8988T (cell line): ENCODE results near the gene C3orf52.

Experiments used
- DNase-seq: peaks from one replicate; pipeline ENCODE4 v3.0.0; 2011

The C3orf52 gene

GRCh38 chr3:112086875-112087524 is 811 bp downstream of the C3orf52 start:
- no peak for DNase-seq

GRCh38 chr3:112087746-112088145 is 1.6 kb downstream of the C3orf52 start:
- no peak for DNase-seq

- DNase-seq = no peak
Observed at GRCh38 chr3:112088944-112089343, 2.8 kb downstream of the C3orf52 start.

GRCh38 chr3:112089956-112090886 is 4.0 kb downstream of the C3orf52 start:
- DNase-seq = no peak

- no peak for DNase-seq
Observed at GRCh38 chr3:112090887-112091586, 4.8 kb downstream of the C3orf52 start.

- no peak for DNase-seq
Observed at GRCh38 chr3:112092496-112093179, 6.4 kb downstream of the C3orf52 start.

- DNase-seq = no peak
Observed at GRCh38 chr3:112093180-112093522, 7.0 kb downstream of the C3orf52 start.

- no peak for DNase-seq
Observed at GRCh38 chr3:112095731-112096130, 9.5 kb downstream of the C3orf52 start.

GRCh38 chr3:112096176-112096575 is 10.0 kb downstream of the C3orf52 start:
- DNase-seq = no peak

GRCh38 chr3:112097378-112097777 is 11.2 kb downstream of the C3orf52 start:
- no peak for DNase-seq

GRCh38 chr3:112101916-112102315 is 15.7 kb downstream of the C3orf52 start:
- no peak for DNase-seq

- DNase-seq = no peak
Observed at GRCh38 chr3:112104774-112105173, 18.6 kb downstream of the C3orf52 start.

GRCh38 chr3:112109322-112109721 is 23.1 kb downstream of the C3orf52 start:
- no peak for DNase-seq

GRCh38 chr3:112111785-112112402 is 25.7 kb downstream of the C3orf52 start:
- no peak for DNase-seq

GRCh38 chr3:112114576-112115160 is 28.5 kb downstream of the C3orf52 start:
- no peak for DNase-seq

- DNase-seq = no peak
Observed at GRCh38 chr3:112115161-112115739, 29.1 kb downstream of the C3orf52 start.

- no peak for DNase-seq
Observed at GRCh38 chr3:112115806-112116383, 29.7 kb downstream of the C3orf52 start.

GRCh38 chr3:112116748-112117186 is 30.6 kb downstream of the C3orf52 start:
- DNase-seq = no peak

GRCh38 chr3:112117415-112117814 is 31.2 kb downstream of the C3orf52 start:
- no peak for DNase-seq

GRCh38 chr3:112117841-112118571 is 31.8 kb downstream of the C3orf52 start:
- no peak for DNase-seq
